Spleen (tissue), 7 donors: ENCODE measurements around the gene SREBF2.

ENCODE experiments used
- CTCF ChIP-seq, 11 experiments: fragments of 200-600 bp in 7 of 11; fragments of 450-650 bp in 4 of 11; sonication (generic) in 4 of 11; IDR thresholded peaks in 8 of 11; conservative IDR thresholded peaks in 3 of 11; 1 replicate in 7 of 11; 2 replicates in 4 of 11; pipeline versions ENCODE4 v1.4.0 to v1.8.0; 2016 to 2021; ENCODE audit warnings: antibody characterized with exemption in 11 of 11, inconsistent platforms in 4 of 11, mild to moderate bottlenecking in 1 of 11
- POLR2A ChIP-seq, 3 donors: fragments of 450-650 bp; IDR thresholded peaks; one replicate each; pipeline ENCODE4 v1.5.1; 2017; ENCODE audit warnings: antibody characterized with exemption in 3 of 3, mild to moderate bottlenecking in 1 of 3
- donor health status: DM: no; HTN: no; CAD: no; lungs with moderate emphysema.
- donor health status: DM: no; HTN: no; CAD: no.
- donor health status: DM: no; HTN: no; CAD: no.

GRCh38 chr22:41823797-41824196 lies 9.1 kb upstream of the SREBF2 start:
- TF ChIP-seq CTCF (IDR thresholded peaks at IDR 0.05 in 8 of 11, conservative IDR thresholded peaks at IDR 0.05 in 3 of 11) (no peak), POLR2A (IDR thresholded peaks at IDR 0.05) (no peak)
